ENCODE results near the gene SSC4D. TPM values are rescaled to one million over a fixed set of nuclear protein-coding genes. Genes with fewer than 3 reads are reported as not detected.
A peak's percentile ranks its signal among the peaks of the same experiment; 100 is the strongest.
"Not testable (repeated sequence)": the region's sequence is repeated elsewhere in the genome, so short reads cannot be mapped to it uniquely, and the experiment has no call there.

The SSC4D gene
- total RNA-seq, 2 donors from 2014 or later = 0.24 to 0.47 TPM

GRCh38 chr7:76405738-76406137, 3.8 kb downstream of the SSC4D start:
- Mint-ChIP-seq H3K27me3 (no peaks in the 10 kb centered on the region), H3K27ac (no peak overlapping the region), H3K4me3 (no peak overlapping the region), H3K36me3 (no peaks in the 10 kb centered on the region), H3K4me1 (ENCODE audit: low read depth in 2 of 2) (no peaks in the 10 kb centered on the region), H3K9me3 (no peaks in the 10 kb centered on the region)
- DNase-seq (ENCODE audit: low spot score) (no peak), ATAC-seq (no peak)

GRCh38 chr7:76403780-76404494, 5.6 kb downstream of the SSC4D start:
- H3K36me3 Mint-ChIP-seq = no peaks in the 10 kb centered on the region
- H3K4me3 Mint-ChIP-seq = no peak overlapping the region
- ATAC-seq (no peak), DNase-seq (ENCODE audit: low spot score) (no peak)
- no peaks in the 10 kb centered on the region for H3K9me3 Mint-ChIP-seq
- no peaks in the 10 kb centered on the region for H3K27me3 Mint-ChIP-seq
- H3K27ac Mint-ChIP-seq = no peak overlapping the region
- no peaks in the 10 kb centered on the region for H3K4me1 Mint-ChIP-seq (ENCODE audit: low read depth in 2 of 2)

DNA sequence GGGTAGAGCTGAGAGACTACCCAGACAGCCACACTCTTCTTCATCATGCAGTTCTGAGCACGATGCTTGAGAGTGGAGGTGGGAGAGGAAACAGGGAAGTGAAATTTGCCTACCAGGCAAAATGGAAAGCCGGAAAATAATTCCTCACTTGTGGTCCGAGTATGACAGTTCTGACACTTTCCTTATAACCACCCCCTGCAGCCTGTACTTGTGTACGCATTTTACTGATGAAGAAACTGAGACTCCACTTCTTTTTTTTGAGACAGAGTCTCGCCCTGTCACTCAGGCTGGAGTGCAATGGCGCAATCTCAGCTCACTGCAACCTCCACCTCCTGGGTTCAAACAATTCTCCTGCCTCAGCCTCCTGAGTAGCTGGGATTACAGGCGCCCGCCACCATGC, 6.4 kb downstream of the SSC4D start:
- H3K27ac Mint-ChIP-seq; H3K4me1 Mint-ChIP-seq (ENCODE audit: low read depth in 2 of 2); H3K27me3 Mint-ChIP-seq; ATAC-seq; DNase-seq (ENCODE audit: low spot score); H3K36me3 Mint-ChIP-seq; H3K4me3 Mint-ChIP-seq; H3K9me3 Mint-ChIP-seq: not testable (repeated sequence)

DNA sequence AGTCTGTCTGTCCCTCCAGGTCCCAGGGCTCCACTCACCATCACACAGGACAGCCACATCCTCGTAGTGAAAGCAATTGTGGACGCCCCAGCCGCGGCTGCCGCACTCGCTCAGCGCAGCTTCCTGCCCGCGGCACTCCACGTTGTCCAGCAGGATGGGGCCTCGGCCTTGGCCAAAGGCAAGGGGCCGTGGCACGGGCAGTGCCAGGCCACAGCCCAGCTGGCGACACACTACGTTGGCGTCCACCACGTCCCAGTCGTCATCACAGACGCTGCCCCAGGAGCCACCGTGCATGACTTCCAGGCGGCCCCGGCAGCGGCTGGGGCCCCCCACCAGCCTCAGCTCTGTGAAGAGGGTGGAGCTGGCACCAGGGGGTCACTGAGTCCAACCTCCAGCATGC, 9.2 kb downstream of the SSC4D start:
- H3K36me3 Mint-ChIP-seq = no peaks in the 10 kb centered on the region
- no peak overlapping the region for H3K4me3 Mint-ChIP-seq
- no peaks in the 10 kb centered on the region for H3K9me3 Mint-ChIP-seq
- H3K27me3 Mint-ChIP-seq = no peaks in the 10 kb centered on the region
- peaks cover 6 to 8% of the 10 kb centered on the region in 2 donors for H3K4me1 Mint-ChIP-seq (ENCODE audit: low read depth in 2 of 2)
- no peak for ATAC-seq
- no peak overlapping the region for H3K27ac Mint-ChIP-seq
- DNase-seq (ENCODE audit: low spot score) = no peak

DNA sequence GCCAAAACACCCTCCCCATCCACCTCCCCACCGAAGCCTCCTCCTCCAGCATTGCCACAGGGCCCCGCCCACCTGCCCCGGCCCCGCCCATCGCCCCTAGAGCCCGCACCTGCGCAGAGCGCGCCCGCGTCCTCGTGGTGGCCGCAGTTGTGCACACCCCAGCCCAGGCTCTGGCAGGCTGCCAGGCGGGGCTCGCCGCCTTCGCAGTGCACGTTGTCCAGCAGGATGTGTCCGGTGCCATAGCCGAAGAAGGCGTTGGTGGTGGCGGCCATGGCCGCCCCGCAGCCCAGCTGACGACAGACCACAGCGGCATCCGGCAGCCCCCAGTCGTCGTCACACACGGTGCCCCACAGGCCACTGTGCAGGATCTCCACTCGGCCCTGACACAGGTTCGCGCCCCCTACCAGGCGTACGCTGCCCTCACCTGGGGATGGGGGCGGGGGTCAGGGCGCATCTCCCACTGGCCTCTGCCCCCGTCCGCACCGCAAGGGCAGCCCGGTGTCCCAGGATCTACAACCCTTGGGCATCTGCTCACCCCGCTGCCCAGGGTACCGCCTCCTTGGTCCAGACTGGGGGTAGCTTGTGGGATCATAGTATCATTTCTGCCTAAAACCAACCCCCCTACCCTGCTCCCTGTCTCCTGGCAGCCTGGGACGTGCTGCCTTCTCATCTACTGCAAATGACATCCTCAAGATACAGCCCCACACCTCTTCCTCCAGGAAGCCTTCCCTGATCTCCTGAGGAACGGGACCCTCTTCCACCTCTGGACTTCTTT, 11.9 kb downstream of the SSC4D start:
- H3K27me3 Mint-ChIP-seq = no peaks in the 10 kb centered on the region
- H3K27ac Mint-ChIP-seq = peak overlapping the region; percentile 6 to 13
- DNase-seq (ENCODE audit: low spot score) (peak; percentile 83), ATAC-seq (peak; percentile 68 to 76)
- H3K36me3 Mint-ChIP-seq = no peaks in the 10 kb centered on the region
- H3K4me3 Mint-ChIP-seq = peak overlapping the region; percentile 70
- H3K4me1 Mint-ChIP-seq (ENCODE audit: low read depth in 2 of 2) = peaks cover 11 to 17% of the 10 kb centered on the region in 2 donors
- no peaks in the 10 kb centered on the region for H3K9me3 Mint-ChIP-seq

GRCh38 chr7:76396864-76397263, 12.6 kb downstream of the SSC4D start:
- ATAC-seq = no peak
- H3K4me3 Mint-ChIP-seq = peak overlapping the region; percentile 48
- no peak for DNase-seq (ENCODE audit: low spot score)
- no peaks in the 10 kb centered on the region for H3K9me3 Mint-ChIP-seq
- no peaks in the 10 kb centered on the region for H3K27me3 Mint-ChIP-seq
- peaks cover 11 to 17% of the 10 kb centered on the region in 2 donors for H3K4me1 Mint-ChIP-seq (ENCODE audit: low read depth in 2 of 2)
- no peaks in the 10 kb centered on the region for H3K36me3 Mint-ChIP-seq
- no peak overlapping the region for H3K27ac Mint-ChIP-seq

DNA sequence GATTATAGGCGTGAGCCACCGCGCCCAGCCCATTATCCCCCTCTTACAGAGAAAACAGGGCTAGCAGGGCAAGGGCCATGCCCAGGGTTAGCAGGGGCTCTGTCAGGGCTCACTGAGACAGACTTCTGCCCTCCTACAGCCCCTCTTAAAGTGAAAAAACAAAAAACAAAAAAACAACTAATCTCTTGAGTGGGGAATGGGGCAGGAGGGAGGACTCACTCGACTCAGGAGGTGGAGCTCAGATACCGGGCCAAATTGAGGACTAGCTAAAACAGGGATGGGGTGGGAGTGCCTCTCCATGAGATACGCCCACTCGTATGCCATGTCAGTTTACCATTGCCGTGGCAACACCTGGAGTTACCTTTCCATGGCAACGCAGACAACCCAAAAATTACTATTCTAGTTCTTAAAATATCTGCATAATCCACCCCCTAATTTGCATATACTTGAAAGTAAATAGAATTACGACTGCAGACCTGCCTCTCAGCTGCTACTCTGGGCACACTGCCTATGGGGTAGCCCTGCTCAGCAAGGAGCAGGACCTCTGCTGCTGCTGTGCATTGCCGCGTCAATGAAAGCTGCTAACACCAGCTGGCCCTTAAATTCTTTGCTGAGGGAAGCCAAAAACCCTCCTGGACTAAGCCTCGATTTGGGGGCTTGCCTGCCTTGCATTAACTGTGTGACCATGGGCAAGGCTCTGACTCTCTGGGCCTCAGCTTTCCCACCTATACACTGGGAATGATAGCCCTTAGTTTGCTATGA, 13.4 kb downstream of the SSC4D start:
- H3K4me3 Mint-ChIP-seq = no peak overlapping the region
- no peak for DNase-seq (ENCODE audit: low spot score)
- H3K27me3 Mint-ChIP-seq = no peaks in the 10 kb centered on the region
- no peaks in the 10 kb centered on the region for H3K36me3 Mint-ChIP-seq
- no peaks in the 10 kb centered on the region for H3K9me3 Mint-ChIP-seq
- ATAC-seq = no peak
- H3K27ac Mint-ChIP-seq = no peak overlapping the region
- peaks cover 11 to 17% of the 10 kb centered on the region in 2 donors for H3K4me1 Mint-ChIP-seq (ENCODE audit: low read depth in 2 of 2)

DNA sequence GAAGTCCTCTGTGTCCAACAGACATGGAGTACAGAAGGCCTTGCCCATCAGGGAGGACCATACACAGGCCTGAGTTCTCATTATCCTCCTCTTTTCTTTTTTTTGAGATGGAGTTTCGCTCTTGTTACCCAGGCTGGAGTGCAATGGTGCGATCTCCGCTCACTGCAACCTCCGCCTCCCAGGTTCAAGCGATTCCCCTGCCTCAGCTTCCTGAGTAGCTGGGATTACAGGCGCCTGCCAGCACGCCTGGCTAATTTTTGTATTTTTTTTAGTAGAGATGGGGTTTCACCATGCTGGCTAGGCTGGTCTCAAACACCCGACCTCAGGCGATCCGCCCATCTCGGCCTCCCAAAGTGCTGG, 13.9 kb downstream of the SSC4D start:
- not testable (repeated sequence) for DNase-seq (ENCODE audit: low spot score); ATAC-seq; H3K27ac Mint-ChIP-seq; H3K36me3 Mint-ChIP-seq; H3K27me3 Mint-ChIP-seq; H3K9me3 Mint-ChIP-seq
- peak overlapping the region; percentile 20 for H3K4me3 Mint-ChIP-seq
- H3K4me1 Mint-ChIP-seq (ENCODE audit: low read depth in 2 of 2) = peaks cover 11 to 17% of the 10 kb centered on the region in 2 donors

DNA sequence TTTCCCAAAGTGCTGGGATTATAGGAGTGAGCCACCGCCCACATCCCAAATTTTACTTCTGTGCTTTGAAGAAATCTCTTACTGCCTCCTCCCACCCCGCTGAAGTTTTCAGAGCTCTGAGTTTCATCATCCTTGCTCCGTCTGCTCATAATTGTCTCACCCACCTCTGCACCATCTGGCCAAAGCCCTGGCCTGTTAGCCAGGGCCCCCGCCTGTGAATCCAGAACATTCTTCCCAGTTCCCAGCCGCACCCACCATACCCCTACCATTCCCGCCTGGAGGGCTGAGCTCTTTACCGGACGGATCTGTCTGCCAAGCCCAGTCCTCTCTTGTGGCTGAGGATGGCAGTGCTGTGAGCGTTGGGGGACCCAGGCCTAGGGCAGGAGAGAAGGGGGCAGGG, 14.5 kb downstream of the SSC4D start:
- no peaks in the 10 kb centered on the region for H3K27me3 Mint-ChIP-seq
- ATAC-seq = no peak
- peak overlapping the region; percentile 20 for H3K4me3 Mint-ChIP-seq
- DNase-seq (ENCODE audit: low spot score) = no peak
- no peak overlapping the region for H3K27ac Mint-ChIP-seq
- H3K9me3 Mint-ChIP-seq = no peaks in the 10 kb centered on the region
- peaks cover 11 to 17% of the 10 kb centered on the region in 2 donors for H3K4me1 Mint-ChIP-seq (ENCODE audit: low read depth in 2 of 2)
- H3K36me3 Mint-ChIP-seq = no peaks in the 10 kb centered on the region

GRCh38 chr7:76393116-76394031, 16.1 kb downstream of the SSC4D start:
- peak; percentile 95 for DNase-seq (ENCODE audit: low spot score)
- ATAC-seq = peak; percentile 90 to 93
- Mint-ChIP-seq H3K4me3 (peak overlapping the region; percentile 78), H3K4me1 (ENCODE audit: low read depth in 2 of 2) (peaks cover 11 to 13% of the 10 kb centered on the region in 2 donors), H3K9me3 (no peaks in the 10 kb centered on the region), H3K36me3 (no peaks in the 10 kb centered on the region), H3K27ac (peak overlapping the region; percentile 69 to 90), H3K27me3 (no peaks in the 10 kb centered on the region)

DNA sequence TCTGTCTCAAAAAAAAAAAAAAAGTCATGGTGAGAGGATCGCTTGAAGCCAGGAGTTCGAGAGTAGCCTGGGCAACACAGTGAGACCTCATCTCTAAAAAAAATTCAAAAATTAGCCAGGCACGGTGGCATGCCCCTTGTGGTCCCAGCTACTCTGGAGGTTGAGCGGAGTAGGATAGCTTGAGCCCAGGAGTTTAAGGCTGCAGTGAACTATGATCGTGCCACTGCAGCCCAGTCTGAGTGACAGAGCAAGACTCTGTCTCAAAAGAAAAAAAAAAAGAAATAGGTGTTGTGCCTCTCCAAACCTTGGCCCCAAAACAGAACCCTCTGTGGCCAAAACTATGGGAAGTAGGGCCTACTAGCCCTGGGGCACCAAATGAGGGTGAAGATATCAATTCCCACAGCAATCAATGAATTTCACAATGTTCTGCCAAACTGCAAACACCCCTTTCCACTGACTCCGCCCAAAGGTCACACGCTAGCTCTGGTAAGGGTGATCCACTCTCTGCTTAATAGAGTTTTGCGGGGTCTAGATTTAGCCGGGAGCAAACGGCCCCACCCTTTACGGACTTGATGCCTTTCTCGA, 16.9 kb downstream of the SSC4D start:
- no peaks in the 10 kb centered on the region for H3K9me3 Mint-ChIP-seq
- H3K27ac Mint-ChIP-seq = peak overlapping the region; percentile 69 to 90
- ATAC-seq (no peak), DNase-seq (ENCODE audit: low spot score) (no peak)
- H3K27me3 Mint-ChIP-seq = no peaks in the 10 kb centered on the region
- H3K4me1 Mint-ChIP-seq (ENCODE audit: low read depth in 2 of 2) = peaks cover 4 to 11% of the 10 kb centered on the region in 2 donors
- peak overlapping the region; percentile 78 for H3K4me3 Mint-ChIP-seq
- no peaks in the 10 kb centered on the region for H3K36me3 Mint-ChIP-seq

DNA sequence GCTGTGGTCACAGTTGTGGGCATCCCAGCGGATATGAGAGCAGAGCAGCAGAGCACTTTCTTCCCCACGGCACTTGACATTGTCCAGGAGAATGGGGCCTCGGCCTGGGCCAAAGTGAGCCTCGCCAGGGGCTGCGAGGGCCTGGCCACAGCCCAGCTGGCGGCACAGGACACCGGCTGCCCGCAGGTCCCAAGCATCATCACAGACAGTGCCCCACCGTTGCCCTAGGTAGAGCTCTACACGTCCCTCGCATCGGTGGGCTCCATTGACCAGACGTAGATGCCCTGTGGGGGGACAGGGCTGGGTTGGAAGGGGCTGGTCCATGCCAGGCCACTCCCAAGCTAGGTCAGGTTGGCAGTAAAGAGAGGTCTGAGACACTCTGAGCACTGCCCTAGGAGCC, 19.4 kb downstream of the SSC4D start:
- peak overlapping the region in 1 of 2 donors; percentile 67 for H3K27ac Mint-ChIP-seq
- H3K4me1 Mint-ChIP-seq (ENCODE audit: low read depth in 2 of 2) = peaks cover 4 to 11% of the 10 kb centered on the region in 2 donors
- no peaks in the 10 kb centered on the region for H3K36me3 Mint-ChIP-seq
- no peaks in the 10 kb centered on the region for H3K9me3 Mint-ChIP-seq
- no peaks in the 10 kb centered on the region for H3K27me3 Mint-ChIP-seq
- no peak overlapping the region for H3K4me3 Mint-ChIP-seq
- ATAC-seq (no peak), DNase-seq (ENCODE audit: low spot score) (no peak)

GRCh38 chr7:76387789-76388188, 21.7 kb downstream of the SSC4D start:
- not testable (repeated sequence) for ATAC-seq; H3K4me3 Mint-ChIP-seq; DNase-seq (ENCODE audit: low spot score); H3K9me3 Mint-ChIP-seq; H3K27me3 Mint-ChIP-seq; H3K4me1 Mint-ChIP-seq (ENCODE audit: low read depth in 2 of 2); H3K36me3 Mint-ChIP-seq
- peak overlapping the region in 1 of 2 donors; percentile 60 for H3K27ac Mint-ChIP-seq

Measured in natural killer cell treated with Interleukin-12 subunit alpha and Interleukin-12 subunit beta and Interleukin-15 and Interleukin-18, amount 100 ng/mL, for 72 hours (primary cell).